Measurements from ENCODE around the gene CHST7.

The CHST7 gene

DNA sequence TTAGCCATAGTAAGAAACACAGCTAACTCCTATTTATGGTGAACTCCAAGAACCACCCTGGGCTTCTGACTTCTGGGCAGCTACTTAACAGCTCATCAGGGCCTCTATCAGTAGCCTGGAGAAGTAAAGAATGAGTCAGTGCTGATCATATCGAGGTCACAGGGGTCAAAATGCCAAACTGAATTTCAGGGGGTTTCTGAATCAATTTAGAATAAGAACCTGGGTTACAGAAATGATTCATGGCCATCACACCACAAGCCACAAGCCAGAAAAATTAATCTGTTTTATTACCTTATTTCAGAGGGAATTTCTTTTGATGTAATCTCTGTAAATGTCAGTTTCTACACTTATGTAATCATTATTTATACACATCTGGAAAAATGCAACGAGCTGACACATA lies 64.4 kb downstream of the CHST7 start:
- Histone ChIP-seq H3K4me3 (ENCODE audit: low read depth in 1 of 2, low read length in 2 of 2) (no peak overlapping the region), H3K4me1 (ENCODE audit: insufficient read depth, low read length) (no peaks in the 10 kb centered on the region), H3K27ac (ENCODE audit: low read length) (no peak overlapping the region), H3K79me2 (ENCODE audit: insufficient read depth, low read length) (no peaks in the 10 kb centered on the region), H3K4me2 (ENCODE audit: insufficient read depth, low read length) (no peak overlapping the region), H3K27me3 (ENCODE audit: insufficient read depth, low read length, poor library complexity) (no peaks in the 10 kb centered on the region), H3K36me3 (ENCODE audit: insufficient read depth, low read length) (no peaks in the 10 kb centered on the region), H4K20me1 (ENCODE audit: insufficient read depth, low read length) (no peaks in the 10 kb centered on the region), H3K9ac (ENCODE audit: low read depth, low read length) (no peak overlapping the region), H2AFZ (ENCODE audit: low read depth, low read length) (no peak overlapping the region), H3K9me3 (ENCODE audit: insufficient read depth, low read length, severe bottlenecking) (no peaks in the 10 kb centered on the region)
- ATAC-seq (ENCODE audit: insufficient read depth, low read depth), result no peak
- TF ChIP-seq EZH2 (IDR thresholded peaks at IDR 0.05; ENCODE audit: borderline replicate concordance, low read depth, low read length, severe bottlenecking), result no peak
- TF ChIP-seq, protein P1, sequence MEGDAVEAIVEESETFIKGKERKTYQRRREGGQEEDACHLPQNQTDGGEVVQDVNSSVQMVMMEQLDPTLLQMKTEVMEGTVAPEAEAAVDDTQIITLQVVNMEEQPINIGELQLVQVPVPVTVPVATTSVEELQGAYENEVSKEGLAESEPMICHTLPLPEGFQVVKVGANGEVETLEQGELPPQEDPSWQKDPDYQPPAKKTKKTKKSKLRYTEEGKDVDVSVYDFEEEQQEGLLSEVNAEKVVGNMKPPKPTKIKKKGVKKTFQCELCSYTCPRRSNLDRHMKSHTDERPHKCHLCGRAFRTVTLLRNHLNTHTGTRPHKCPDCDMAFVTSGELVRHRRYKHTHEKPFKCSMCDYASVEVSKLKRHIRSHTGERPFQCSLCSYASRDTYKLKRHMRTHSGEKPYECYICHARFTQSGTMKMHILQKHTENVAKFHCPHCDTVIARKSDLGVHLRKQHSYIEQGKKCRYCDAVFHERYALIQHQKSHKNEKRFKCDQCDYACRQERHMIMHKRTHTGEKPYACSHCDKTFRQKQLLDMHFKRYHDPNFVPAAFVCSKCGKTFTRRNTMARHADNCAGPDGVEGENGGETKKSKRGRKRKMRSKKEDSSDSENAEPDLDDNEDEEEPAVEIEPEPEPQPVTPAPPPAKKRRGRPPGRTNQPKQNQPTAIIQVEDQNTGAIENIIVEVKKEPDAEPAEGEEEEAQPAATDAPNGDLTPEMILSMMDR (IDR thresholded peaks at IDR 0.05; ENCODE audit: borderline replicate concordance, extremely low read depth, low read length, poor library complexity, severe bottlenecking), result no peak
- DNase-seq, result no peak

DNA sequence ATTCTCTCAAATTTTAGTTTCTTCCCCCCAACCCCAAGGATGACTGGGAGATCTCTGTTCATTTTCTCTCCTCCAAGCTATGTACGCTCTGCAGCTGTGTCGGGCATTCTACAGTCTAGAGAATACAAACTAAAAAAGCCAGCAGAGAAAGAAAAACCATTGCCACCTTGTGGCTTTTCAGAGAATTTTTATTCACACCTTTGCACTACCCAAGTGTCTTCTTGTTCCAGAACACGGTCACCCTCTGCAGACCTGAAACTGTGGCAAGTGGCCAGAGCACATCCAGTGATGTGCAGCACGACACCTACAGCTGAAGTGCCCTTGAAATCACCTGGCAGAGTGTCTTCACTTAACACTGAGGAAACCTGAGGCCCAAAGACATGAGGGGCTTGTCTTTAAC lies 68.6 kb downstream of the CHST7 start:
- no peak overlapping the region for H3K9ac ChIP-seq (ENCODE audit: low read depth, low read length)
- H3K4me2 ChIP-seq (ENCODE audit: insufficient read depth, low read length), result no peak overlapping the region
- no peaks in the 10 kb centered on the region for H4K20me1 ChIP-seq (ENCODE audit: insufficient read depth, low read length)
- H3K36me3 ChIP-seq (ENCODE audit: insufficient read depth, low read length), result no peaks in the 10 kb centered on the region
- TF ChIP-seq, protein P1 (IDR thresholded peaks at IDR 0.05; ENCODE audit: borderline replicate concordance, extremely low read depth, low read length, poor library complexity, severe bottlenecking), result peak; percentile 30
- TF ChIP-seq EZH2 (IDR thresholded peaks at IDR 0.05; ENCODE audit: borderline replicate concordance, low read depth, low read length, severe bottlenecking), result no peak
- H3K9me3 ChIP-seq (ENCODE audit: insufficient read depth, low read length, severe bottlenecking), result no peaks in the 10 kb centered on the region
- no peak overlapping the region for H2AFZ ChIP-seq (ENCODE audit: low read depth, low read length)
- no peak for DNase-seq
- no peak overlapping the region for H3K27ac ChIP-seq (ENCODE audit: low read length)
- H3K4me1 ChIP-seq (ENCODE audit: insufficient read depth, low read length), result no peaks in the 10 kb centered on the region
- ATAC-seq (ENCODE audit: insufficient read depth, low read depth), result peak; percentile 70
- H3K4me3 ChIP-seq (ENCODE audit: low read depth in 1 of 2, low read length in 2 of 2), result no peak overlapping the region
- H3K79me2 ChIP-seq (ENCODE audit: insufficient read depth, low read length), result no peaks in the 10 kb centered on the region
- H3K27me3 ChIP-seq (ENCODE audit: insufficient read depth, low read length, poor library complexity), result no peaks in the 10 kb centered on the region

DNA sequence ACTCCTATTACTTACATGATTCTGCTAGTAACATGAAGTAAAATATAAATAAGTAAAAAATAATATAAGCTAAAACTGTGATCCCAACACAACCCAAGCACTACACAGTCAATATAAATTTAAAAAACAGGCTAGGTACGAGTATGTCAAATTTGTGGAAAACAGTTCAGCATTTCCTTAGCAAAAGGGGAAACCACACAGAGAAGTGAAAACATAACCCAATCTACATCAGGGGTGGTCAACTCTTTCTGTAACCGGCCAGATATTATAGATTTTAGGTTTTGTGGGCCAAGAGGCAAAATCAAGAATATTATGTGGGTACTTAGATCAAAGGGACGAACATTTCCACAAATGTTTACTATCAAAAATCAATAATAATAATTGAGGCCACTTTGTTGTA lies 70.1 kb downstream of the CHST7 start:
- Histone ChIP-seq H3K9ac (ENCODE audit: low read depth, low read length) (no peak overlapping the region), H4K20me1 (ENCODE audit: insufficient read depth, low read length) (no peaks in the 10 kb centered on the region), H3K79me2 (ENCODE audit: insufficient read depth, low read length) (no peaks in the 10 kb centered on the region), H3K36me3 (ENCODE audit: insufficient read depth, low read length) (no peaks in the 10 kb centered on the region), H3K4me2 (ENCODE audit: insufficient read depth, low read length) (no peak overlapping the region), H3K4me1 (ENCODE audit: insufficient read depth, low read length) (peaks cover 2% of the 10 kb centered on the region), H3K9me3 (ENCODE audit: insufficient read depth, low read length, severe bottlenecking) (no peaks in the 10 kb centered on the region), H3K4me3 (ENCODE audit: low read depth in 1 of 2, low read length in 2 of 2) (no peak overlapping the region), H2AFZ (ENCODE audit: low read depth, low read length) (no peak overlapping the region), H3K27me3 (ENCODE audit: insufficient read depth, low read length, poor library complexity) (no peaks in the 10 kb centered on the region), H3K27ac (ENCODE audit: low read length) (no peak overlapping the region)
- ATAC-seq (ENCODE audit: insufficient read depth, low read depth) (no peak), DNase-seq (no peak)
- TF ChIP-seq, protein P1 (IDR thresholded peaks at IDR 0.05; ENCODE audit: borderline replicate concordance, extremely low read depth, low read length, poor library complexity, severe bottlenecking), result no peak
- TF ChIP-seq EZH2 (IDR thresholded peaks at IDR 0.05; ENCODE audit: borderline replicate concordance, low read depth, low read length, severe bottlenecking), result no peak

DNA sequence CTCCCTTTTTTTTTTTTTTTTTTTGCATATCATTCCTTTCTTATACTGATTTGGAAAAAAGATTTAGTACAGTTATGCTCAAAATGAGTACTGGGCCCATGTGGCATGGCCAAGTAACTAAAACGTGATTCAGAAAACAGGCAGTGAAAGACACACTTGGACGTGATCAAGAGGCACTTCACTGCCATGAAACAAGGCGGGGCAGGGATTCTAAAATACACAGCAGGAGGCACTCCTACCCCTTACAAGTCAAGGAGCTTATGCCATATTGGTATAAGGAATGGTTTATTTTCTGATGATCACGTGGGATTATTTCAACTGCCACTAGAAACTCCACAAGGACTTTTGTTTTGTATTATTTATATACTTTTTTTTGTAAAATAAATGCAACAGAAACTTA lies 72.0 kb downstream of the CHST7 start:
- no peak overlapping the region for H3K4me3 ChIP-seq (ENCODE audit: low read depth in 1 of 2, low read length in 2 of 2)
- peaks cover 21% of the 10 kb centered on the region for H3K4me1 ChIP-seq (ENCODE audit: insufficient read depth, low read length)
- H3K79me2 ChIP-seq (ENCODE audit: insufficient read depth, low read length), result no peaks in the 10 kb centered on the region
- TF ChIP-seq EZH2 (IDR thresholded peaks at IDR 0.05; ENCODE audit: borderline replicate concordance, low read depth, low read length, severe bottlenecking), result no peak
- TF ChIP-seq, protein P1 (IDR thresholded peaks at IDR 0.05; ENCODE audit: borderline replicate concordance, extremely low read depth, low read length, poor library complexity, severe bottlenecking), result no peak
- H3K9ac ChIP-seq (ENCODE audit: low read depth, low read length), result no peak overlapping the region
- no peaks in the 10 kb centered on the region for H3K36me3 ChIP-seq (ENCODE audit: insufficient read depth, low read length)
- DNase-seq, result no peak
- no peak overlapping the region for H3K4me2 ChIP-seq (ENCODE audit: insufficient read depth, low read length)
- no peaks in the 10 kb centered on the region for H3K9me3 ChIP-seq (ENCODE audit: insufficient read depth, low read length, severe bottlenecking)
- no peak overlapping the region for H2AFZ ChIP-seq (ENCODE audit: low read depth, low read length)
- no peaks in the 10 kb centered on the region for H3K27me3 ChIP-seq (ENCODE audit: insufficient read depth, low read length, poor library complexity)
- no peak overlapping the region for H3K27ac ChIP-seq (ENCODE audit: low read length)
- no peaks in the 10 kb centered on the region for H4K20me1 ChIP-seq (ENCODE audit: insufficient read depth, low read length)
- no peak for ATAC-seq (ENCODE audit: insufficient read depth, low read depth)

Measured in DND-41 (cell line).